Measurements from ENCODE around the gene C13orf42. TPM values are rescaled to one million over a fixed set of nuclear protein-coding genes. Genes with fewer than 3 reads are reported as not detected.

Gene C13orf42
- total and polyA plus RNA-seq, 2 donors (not counting 3 experiments of a cell fraction or from before 2014, with no cell fraction given), result not detected

DNA sequence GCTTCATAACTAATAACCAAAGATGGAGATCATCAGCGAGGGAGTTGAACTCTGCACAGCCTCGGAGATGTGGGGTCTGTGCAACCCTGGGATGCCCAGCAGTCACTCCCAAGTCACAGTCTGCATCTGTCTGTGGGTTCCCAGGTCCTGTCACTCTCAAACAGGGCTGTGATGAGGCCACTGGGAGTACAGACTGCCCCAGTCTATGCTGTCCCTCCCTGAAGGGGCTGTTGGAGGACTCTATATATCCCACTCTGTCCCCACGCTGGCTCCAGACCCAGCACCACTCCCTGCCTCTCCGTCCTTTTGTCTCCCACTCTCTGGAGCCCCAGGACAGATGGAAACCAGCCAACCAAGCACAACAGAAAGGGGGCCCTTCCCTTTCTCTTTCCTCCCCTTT is 26.2 kb upstream of the C13orf42 start:
- no peak overlapping the region for H3K9ac ChIP-seq (replicated peaks; ENCODE audit: extremely low read depth, insufficient read depth, low read length)
- H3K27me3 ChIP-seq (ENCODE audit: control insufficient read depth in 2 of 2, insufficient read depth in 2 of 2, low read length in 2 of 2), result peaks cover 0 to 1% of the 10 kb centered on the region in 2 experiments
- no peak for DNase-seq (ENCODE audit: low read depth, low spot score)
- H2AFZ ChIP-seq (ENCODE audit: low read depth, low read length), result no peak overlapping the region
- no peak overlapping the region for H3K4me2 ChIP-seq (ENCODE audit: insufficient read depth, low read length)
- no peak overlapping the region for H3K27ac ChIP-seq (ENCODE audit: insufficient read depth, low read depth, low read length)
- no peaks in the 10 kb centered on the region for H4K20me1 ChIP-seq (replicated peaks; ENCODE audit: control insufficient read depth, extremely low read depth, insufficient read depth, low read length)
- H3K9me1 ChIP-seq (replicated peaks; ENCODE audit: control insufficient read depth, extremely low read depth, insufficient read depth, low read length), result no peaks in the 10 kb centered on the region
- H3K9me3 ChIP-seq (replicated peaks; ENCODE audit: control insufficient read depth, insufficient read depth, low read length), result no peaks in the 10 kb centered on the region
- dilution Hi-C loops (cut with MboI; ENCODE audit: extremely low pct_ligation_motif_present, low sequenced_read_pairs) (no loop called here), intact Hi-C loops (cut with micrococcal nuclease) (no loop called here)
- no peak for TF ChIP-seq FOS (IDR thresholded peaks at IDR 0.05; ENCODE audit: borderline replicate concordance, insufficient read depth, low read length)
- no peak for TF ChIP-seq MYC (IDR thresholded peaks at IDR 0.05; ENCODE audit: low read depth, low read length)
- no peak for TF ChIP-seq CTCF (IDR thresholded peaks at IDR 0.05; ENCODE audit: extremely low read depth in 1 of 2, insufficient read depth in 1 of 2, low read depth in 1 of 2, low read length in 2 of 2)
- no peak for TF ChIP-seq MAX (IDR thresholded peaks at IDR 0.05; ENCODE audit: insufficient read depth, insufficient read length)
- TF ChIP-seq JUN (IDR thresholded peaks at IDR 0.05; ENCODE audit: borderline replicate concordance, insufficient read depth, insufficient read length, low read depth), result no peak
- no peak for TF ChIP-seq POLR2A (IDR thresholded peaks at IDR 0.05; ENCODE audit: low read depth, low read length)
- TF ChIP-seq POLR2AphosphoS5 (IDR thresholded peaks at IDR 0.05; ENCODE audit: insufficient read depth, low read depth, low read length), result no peak
- no peak for TF ChIP-seq EZH2 (IDR thresholded peaks at IDR 0.05; ENCODE audit: borderline replicate concordance, low read depth, low read length, severe bottlenecking)
- TF ChIP-seq GATA2 (IDR thresholded peaks at IDR 0.05; ENCODE audit: insufficient read depth, insufficient read length, low read depth, low read length), result no peak
- H3K4me1 ChIP-seq (ENCODE audit: control insufficient read depth, extremely low read depth, insufficient read depth, low read length), result peaks cover 2% of the 10 kb centered on the region
- POLR2A ChIA-PET, result no interaction called here
- H3K79me2 ChIP-seq (ENCODE audit: control insufficient read depth, insufficient read depth, low read length), result no peaks in the 10 kb centered on the region
- H3K36me3 ChIP-seq (ENCODE audit: control insufficient read depth in 2 of 2, extremely low read depth in 1 of 2, insufficient read depth in 2 of 2, low read length in 2 of 2), result no peaks in the 10 kb centered on the region
- H3K4me3 ChIP-seq (replicated peaks in 1 of 3; ENCODE audit: insufficient read depth in 1 of 3, low read depth in 1 of 3, low read length in 3 of 3), result no peak overlapping the region
- FAIRE-seq, result no peak
- BruUV-seq (replicated peaks), result no TSS peak
- CTCF ChIA-PET, result interaction anchor here (1.5 to 5.1 kb wide), 2 partner anchors 12 to 149 kb away, joined by 7 to 41 read pairs; no protein-coding TSS in a partner anchor
